ENCODE measurements around the gene BCL2L1. TPM values are rescaled to one million over a fixed set of nuclear protein-coding genes. Genes with fewer than 3 reads are reported as not detected.

Gene BCL2L1
- total and polyA plus RNA-seq, 2 experiments from 2014 or later: 42.4 to 110 TPM

DNA sequence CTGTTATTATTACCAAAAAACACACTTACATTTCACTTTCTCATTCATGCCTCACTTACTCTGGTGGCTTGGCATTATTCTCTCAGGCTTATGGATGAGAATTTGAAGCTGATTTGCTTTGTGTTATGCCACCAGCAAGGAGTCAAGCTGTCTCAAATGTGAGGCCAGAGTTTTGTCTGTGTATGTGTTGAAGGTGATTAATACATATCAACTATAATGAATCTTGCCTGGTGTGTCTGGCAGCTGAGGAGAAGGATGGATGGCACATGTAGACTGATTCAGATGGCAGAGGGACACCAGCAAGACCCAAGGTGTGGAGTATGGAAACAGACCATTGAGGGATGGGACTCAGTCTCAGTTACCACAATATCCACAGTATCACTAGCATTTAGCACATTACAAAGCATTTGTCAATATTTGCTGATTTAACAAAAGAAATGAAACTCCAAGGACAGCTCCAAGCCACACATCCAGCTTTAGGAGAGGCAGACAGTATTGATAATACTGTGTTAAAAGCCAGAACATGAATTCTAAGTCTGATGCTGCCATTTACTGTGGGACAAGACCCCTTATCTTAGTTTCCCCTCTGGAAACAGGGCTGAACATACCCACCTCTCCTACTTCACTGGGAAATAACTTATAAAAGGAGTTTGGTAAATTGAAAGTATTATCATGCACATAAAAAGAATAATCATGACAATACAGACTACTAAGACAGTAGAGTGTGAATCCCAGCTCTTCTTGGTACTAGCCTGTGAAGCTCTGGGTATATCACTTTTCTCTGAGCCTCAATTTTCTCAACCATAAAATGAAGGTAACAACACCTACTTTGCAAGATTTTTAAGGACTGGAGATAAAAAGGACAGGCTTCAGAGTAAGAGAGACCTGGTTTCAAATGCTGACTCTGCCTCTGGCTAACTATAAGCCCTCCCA, 11.2 kb downstream of the BCL2L1 start (continued):
- TF ChIP-seq, protein P1, sequence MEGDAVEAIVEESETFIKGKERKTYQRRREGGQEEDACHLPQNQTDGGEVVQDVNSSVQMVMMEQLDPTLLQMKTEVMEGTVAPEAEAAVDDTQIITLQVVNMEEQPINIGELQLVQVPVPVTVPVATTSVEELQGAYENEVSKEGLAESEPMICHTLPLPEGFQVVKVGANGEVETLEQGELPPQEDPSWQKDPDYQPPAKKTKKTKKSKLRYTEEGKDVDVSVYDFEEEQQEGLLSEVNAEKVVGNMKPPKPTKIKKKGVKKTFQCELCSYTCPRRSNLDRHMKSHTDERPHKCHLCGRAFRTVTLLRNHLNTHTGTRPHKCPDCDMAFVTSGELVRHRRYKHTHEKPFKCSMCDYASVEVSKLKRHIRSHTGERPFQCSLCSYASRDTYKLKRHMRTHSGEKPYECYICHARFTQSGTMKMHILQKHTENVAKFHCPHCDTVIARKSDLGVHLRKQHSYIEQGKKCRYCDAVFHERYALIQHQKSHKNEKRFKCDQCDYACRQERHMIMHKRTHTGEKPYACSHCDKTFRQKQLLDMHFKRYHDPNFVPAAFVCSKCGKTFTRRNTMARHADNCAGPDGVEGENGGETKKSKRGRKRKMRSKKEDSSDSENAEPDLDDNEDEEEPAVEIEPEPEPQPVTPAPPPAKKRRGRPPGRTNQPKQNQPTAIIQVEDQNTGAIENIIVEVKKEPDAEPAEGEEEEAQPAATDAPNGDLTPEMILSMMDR (conservative IDR thresholded peaks at IDR 0.05; ENCODE audit: low read depth in 2 of 2): no peak
- TF ChIP-seq CREB1 (CRISPR knock-in tag; IDR thresholded peaks at IDR 0.05; ENCODE audit: low read depth): no peak
- no peak for TF ChIP-seq ZNF114 (CRISPR knock-in tag; IDR thresholded peaks at IDR 0.05)
- no peak for TF ChIP-seq STAT1 (IDR thresholded peaks at IDR 0.05; ENCODE audit: unreplicated experiment)
- TF ChIP-seq, protein P2, sequence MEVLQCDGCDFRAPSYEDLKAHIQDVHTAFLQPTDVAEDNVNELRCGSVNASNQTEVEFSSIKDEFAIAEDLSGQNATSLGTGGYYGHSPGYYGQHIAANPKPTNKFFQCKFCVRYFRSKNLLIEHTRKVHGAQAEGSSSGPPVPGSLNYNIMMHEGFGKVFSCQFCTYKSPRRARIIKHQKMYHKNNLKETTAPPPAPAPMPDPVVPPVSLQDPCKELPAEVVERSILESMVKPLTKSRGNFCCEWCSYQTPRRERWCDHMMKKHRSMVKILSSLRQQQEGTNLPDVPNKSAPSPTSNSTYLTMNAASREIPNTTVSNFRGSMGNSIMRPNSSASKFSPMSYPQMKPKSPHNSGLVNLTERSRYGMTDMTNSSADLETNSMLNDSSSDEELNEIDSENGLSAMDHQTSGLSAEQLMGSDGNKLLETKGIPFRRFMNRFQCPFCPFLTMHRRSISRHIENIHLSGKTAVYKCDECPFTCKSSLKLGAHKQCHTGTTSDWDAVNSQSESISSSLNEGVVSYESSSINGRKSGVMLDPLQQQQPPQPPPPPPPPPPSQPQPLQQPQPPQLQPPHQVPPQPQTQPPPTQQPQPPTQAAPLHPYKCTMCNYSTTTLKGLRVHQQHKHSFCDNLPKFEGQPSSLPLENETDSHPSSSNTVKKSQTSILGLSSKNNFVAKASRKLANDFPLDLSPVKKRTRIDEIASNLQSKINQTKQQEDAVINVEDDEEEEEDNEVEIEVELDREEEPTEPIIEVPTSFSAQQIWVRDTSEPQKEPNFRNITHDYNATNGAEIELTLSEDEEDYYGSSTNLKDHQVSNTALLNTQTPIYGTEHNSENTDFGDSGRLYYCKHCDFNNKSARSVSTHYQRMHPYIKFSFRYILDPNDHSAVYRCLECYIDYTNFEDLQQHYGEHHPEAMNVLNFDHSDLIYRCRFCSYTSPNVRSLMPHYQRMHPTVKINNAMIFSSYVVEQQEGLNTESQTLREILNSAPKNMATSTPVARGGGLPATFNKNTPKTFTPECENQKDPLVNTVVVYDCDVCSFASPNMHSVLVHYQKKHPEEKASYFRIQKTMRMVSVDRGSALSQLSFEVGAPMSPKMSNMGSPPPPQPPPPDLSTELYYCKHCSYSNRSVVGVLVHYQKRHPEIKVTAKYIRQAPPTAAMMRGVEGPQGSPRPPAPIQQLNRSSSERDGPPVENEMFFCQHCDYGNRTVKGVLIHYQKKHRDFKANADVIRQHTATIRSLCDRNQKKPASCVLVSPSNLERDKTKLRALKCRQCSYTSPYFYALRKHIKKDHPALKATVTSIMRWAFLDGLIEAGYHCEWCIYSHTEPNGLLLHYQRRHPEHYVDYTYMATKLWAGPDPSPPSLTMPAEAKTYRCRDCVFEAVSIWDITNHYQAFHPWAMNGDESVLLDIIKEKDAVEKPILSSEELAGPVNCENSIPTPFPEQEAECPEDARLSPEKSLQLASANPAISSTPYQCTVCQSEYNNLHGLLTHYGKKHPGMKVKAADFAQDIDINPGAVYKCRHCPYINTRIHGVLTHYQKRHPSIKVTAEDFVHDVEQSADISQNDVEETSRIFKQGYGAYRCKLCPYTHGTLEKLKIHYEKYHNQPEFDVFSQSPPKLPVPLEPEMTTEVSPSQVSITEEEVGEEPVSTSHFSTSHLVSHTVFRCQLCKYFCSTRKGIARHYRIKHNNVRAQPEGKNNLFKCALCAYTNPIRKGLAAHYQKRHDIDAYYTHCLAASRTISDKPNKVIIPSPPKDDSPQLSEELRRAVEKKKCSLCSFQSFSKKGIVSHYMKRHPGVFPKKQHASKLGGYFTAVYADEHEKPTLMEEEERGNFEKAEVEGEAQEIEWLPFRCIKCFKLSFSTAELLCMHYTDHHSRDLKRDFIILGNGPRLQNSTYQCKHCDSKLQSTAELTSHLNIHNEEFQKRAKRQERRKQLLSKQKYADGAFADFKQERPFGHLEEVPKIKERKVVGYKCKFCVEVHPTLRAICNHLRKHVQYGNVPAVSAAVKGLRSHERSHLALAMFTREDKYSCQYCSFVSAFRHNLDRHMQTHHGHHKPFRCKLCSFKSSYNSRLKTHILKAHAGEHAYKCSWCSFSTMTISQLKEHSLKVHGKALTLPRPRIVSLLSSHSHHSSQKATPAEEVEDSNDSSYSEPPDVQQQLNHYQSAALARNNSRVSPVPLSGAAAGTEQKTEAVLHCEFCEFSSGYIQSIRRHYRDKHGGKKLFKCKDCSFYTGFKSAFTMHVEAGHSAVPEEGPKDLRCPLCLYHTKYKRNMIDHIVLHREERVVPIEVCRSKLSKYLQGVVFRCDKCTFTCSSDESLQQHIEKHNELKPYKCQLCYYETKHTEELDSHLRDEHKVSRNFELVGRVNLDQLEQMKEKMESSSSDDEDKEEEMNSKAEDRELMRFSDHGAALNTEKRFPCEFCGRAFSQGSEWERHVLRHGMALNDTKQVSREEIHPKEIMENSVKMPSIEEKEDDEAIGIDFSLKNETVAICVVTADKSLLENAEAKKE (CRISPR knock-in tag; IDR thresholded peaks at IDR 0.05): no peak

All from GM23338 (cell line).